ENCODE measurements around the gene SYT8. TPM values are rescaled to one million over a fixed set of nuclear protein-coding genes. Genes with fewer than 3 reads are reported as not detected.

Gene SYT8
- total RNA-seq, 1 donor from 2014 or later, result not detected

GRCh38 chr11:1859004-1859403 is 24.2 kb downstream of the SYT8 start:
- H3K4me3 Mint-ChIP-seq, result no peak overlapping the region
- peaks cover 12% of the 10 kb centered on the region for H3K4me1 Mint-ChIP-seq
- no peaks in the 10 kb centered on the region for H3K27me3 Mint-ChIP-seq
- no peak for DNase-seq
- no peak overlapping the region for H3K27ac Mint-ChIP-seq
- intact Hi-C loops (cut with micrococcal nuclease), result loop anchor here (5.0 kb wide), 1 partner anchor 408 kb away; no protein-coding TSS in a partner anchor
- no peaks in the 10 kb centered on the region for H3K9me3 Mint-ChIP-seq
- peaks cover 6% of the 10 kb centered on the region for H3K36me3 Mint-ChIP-seq (ENCODE audit: low read depth)

- no peaks in the 10 kb centered on the region for H3K27me3 Mint-ChIP-seq
- H3K36me3 Mint-ChIP-seq (ENCODE audit: low read depth), result peaks cover 5% of the 10 kb centered on the region
- no peaks in the 10 kb centered on the region for H3K9me3 Mint-ChIP-seq
- H3K4me1 Mint-ChIP-seq, result peaks cover 12% of the 10 kb centered on the region
- H3K27ac Mint-ChIP-seq, result no peak overlapping the region
- DNase-seq, result no peak
- H3K4me3 Mint-ChIP-seq, result no peak overlapping the region
- intact Hi-C loops (cut with micrococcal nuclease), result no loop called here
These were observed 25.3 kb downstream of the SYT8 start for GRCh38 chr11:1860108-1860507.

GRCh38 chr11:1861435-1862411 is 26.9 kb downstream of the SYT8 start:
- Mint-ChIP-seq H3K4me3 (no peak overlapping the region), H3K9me3 (no peaks in the 10 kb centered on the region), H3K27me3 (no peaks in the 10 kb centered on the region), H3K4me1 (peaks cover 12% of the 10 kb centered on the region), H3K36me3 (ENCODE audit: low read depth) (peaks cover 14% of the 10 kb centered on the region), H3K27ac (no peak overlapping the region)
- intact Hi-C loops (cut with micrococcal nuclease), result no loop called here
- no peak for DNase-seq

- no peaks in the 10 kb centered on the region for H3K9me3 Mint-ChIP-seq
- no peak overlapping the region for H3K4me3 Mint-ChIP-seq
- H3K4me1 Mint-ChIP-seq, result peaks cover 14% of the 10 kb centered on the region
- no peaks in the 10 kb centered on the region for H3K27me3 Mint-ChIP-seq
- H3K36me3 Mint-ChIP-seq (ENCODE audit: low read depth), result peaks cover 17% of the 10 kb centered on the region
- intact Hi-C loops (cut with micrococcal nuclease), result no loop called here
- DNase-seq, result no peak
- no peak overlapping the region for H3K27ac Mint-ChIP-seq
These were observed 28.0 kb downstream of the SYT8 start for GRCh38 chr11:1862588-1863351.

GRCh38 chr11:1863352-1864216 is 28.8 kb downstream of the SYT8 start:
- Mint-ChIP-seq H3K4me1 (peaks cover 12% of the 10 kb centered on the region), H3K4me3 (no peak overlapping the region), H3K9me3 (no peaks in the 10 kb centered on the region), H3K27me3 (no peaks in the 10 kb centered on the region), H3K36me3 (ENCODE audit: low read depth) (peaks cover 19% of the 10 kb centered on the region), H3K27ac (no peak overlapping the region)
- no peak for DNase-seq
- intact Hi-C loops (cut with micrococcal nuclease), result no loop called here

GRCh38 chr11:1864231-1864630 is 29.4 kb downstream of the SYT8 start:
- Mint-ChIP-seq H3K4me3 (no peak overlapping the region), H3K4me1 (peaks cover 15% of the 10 kb centered on the region), H3K36me3 (ENCODE audit: low read depth) (peaks cover 24% of the 10 kb centered on the region), H3K27me3 (no peaks in the 10 kb centered on the region), H3K9me3 (no peaks in the 10 kb centered on the region), H3K27ac (no peak overlapping the region)
- intact Hi-C loops (cut with micrococcal nuclease), result no loop called here
- no peak for DNase-seq

- H3K27me3 Mint-ChIP-seq, result no peaks in the 10 kb centered on the region
- DNase-seq, result no peak
- no peak overlapping the region for H3K4me3 Mint-ChIP-seq
- peaks cover 16% of the 10 kb centered on the region for H3K4me1 Mint-ChIP-seq
- H3K27ac Mint-ChIP-seq, result peak overlapping the region; percentile 8
- intact Hi-C loops (cut with micrococcal nuclease), result no loop called here
- H3K36me3 Mint-ChIP-seq (ENCODE audit: low read depth), result peaks cover 25% of the 10 kb centered on the region
- no peaks in the 10 kb centered on the region for H3K9me3 Mint-ChIP-seq
These were observed 30.3 kb downstream of the SYT8 start for GRCh38 chr11:1864831-1865665.

GRCh38 chr11:1866226-1866625 is 31.4 kb downstream of the SYT8 start:
- Mint-ChIP-seq H3K36me3 (ENCODE audit: low read depth) (peaks cover 30% of the 10 kb centered on the region), H3K27me3 (no peaks in the 10 kb centered on the region), H3K4me3 (no peak overlapping the region), H3K4me1 (peaks cover 26% of the 10 kb centered on the region), H3K27ac (no peak overlapping the region), H3K9me3 (no peaks in the 10 kb centered on the region)
- intact Hi-C loops (cut with micrococcal nuclease), result no loop called here
- no peak for DNase-seq

GRCh38 chr11:1866776-1867175 is 32.0 kb downstream of the SYT8 start:
- no peak for DNase-seq
- intact Hi-C loops (cut with micrococcal nuclease), result no loop called here
- Mint-ChIP-seq H3K27me3 (no peaks in the 10 kb centered on the region), H3K36me3 (ENCODE audit: low read depth) (peaks cover 30% of the 10 kb centered on the region), H3K4me3 (no peak overlapping the region), H3K27ac (no peak overlapping the region), H3K4me1 (peaks cover 28% of the 10 kb centered on the region), H3K9me3 (no peaks in the 10 kb centered on the region)

GRCh38 chr11:1867381-1867780 is 32.6 kb downstream of the SYT8 start:
- Mint-ChIP-seq H3K27me3 (no peaks in the 10 kb centered on the region), H3K9me3 (no peaks in the 10 kb centered on the region), H3K36me3 (ENCODE audit: low read depth) (peaks cover 30% of the 10 kb centered on the region), H3K4me3 (no peak overlapping the region), H3K4me1 (peaks cover 33% of the 10 kb centered on the region), H3K27ac (no peak overlapping the region)
- DNase-seq, result no peak
- intact Hi-C loops (cut with micrococcal nuclease), result no loop called here

GRCh38 chr11:1868056-1868635 is 33.4 kb downstream of the SYT8 start:
- Mint-ChIP-seq H3K9me3 (no peaks in the 10 kb centered on the region), H3K4me3 (no peak overlapping the region), H3K4me1 (peaks cover 31% of the 10 kb centered on the region), H3K36me3 (ENCODE audit: low read depth) (peaks cover 27% of the 10 kb centered on the region), H3K27ac (no peak overlapping the region), H3K27me3 (no peaks in the 10 kb centered on the region)
- no peak for DNase-seq
- intact Hi-C loops (cut with micrococcal nuclease), result no loop called here

- H3K4me3 Mint-ChIP-seq, result peak overlapping the region; percentile 44
- peaks cover 32% of the 10 kb centered on the region for H3K4me1 Mint-ChIP-seq
- H3K27me3 Mint-ChIP-seq, result no peaks in the 10 kb centered on the region
- no peak overlapping the region for H3K27ac Mint-ChIP-seq
- intact Hi-C loops (cut with micrococcal nuclease), result no loop called here
- no peaks in the 10 kb centered on the region for H3K9me3 Mint-ChIP-seq
- no peak for DNase-seq
- H3K36me3 Mint-ChIP-seq (ENCODE audit: low read depth), result peaks cover 27% of the 10 kb centered on the region
These were observed 34.0 kb downstream of the SYT8 start for GRCh38 chr11:1868636-1869291.
